NCI-H1105 treated with DMSO at 0.1 percent for 48 hours (cell line): ENCODE data around the gene MFNG.

Experiments
- DNase-seq: peaks from one replicate; lab custom pipeline; 2025; lab: John Stamatoyannopoulos, UW

MFNG gene

DNA sequence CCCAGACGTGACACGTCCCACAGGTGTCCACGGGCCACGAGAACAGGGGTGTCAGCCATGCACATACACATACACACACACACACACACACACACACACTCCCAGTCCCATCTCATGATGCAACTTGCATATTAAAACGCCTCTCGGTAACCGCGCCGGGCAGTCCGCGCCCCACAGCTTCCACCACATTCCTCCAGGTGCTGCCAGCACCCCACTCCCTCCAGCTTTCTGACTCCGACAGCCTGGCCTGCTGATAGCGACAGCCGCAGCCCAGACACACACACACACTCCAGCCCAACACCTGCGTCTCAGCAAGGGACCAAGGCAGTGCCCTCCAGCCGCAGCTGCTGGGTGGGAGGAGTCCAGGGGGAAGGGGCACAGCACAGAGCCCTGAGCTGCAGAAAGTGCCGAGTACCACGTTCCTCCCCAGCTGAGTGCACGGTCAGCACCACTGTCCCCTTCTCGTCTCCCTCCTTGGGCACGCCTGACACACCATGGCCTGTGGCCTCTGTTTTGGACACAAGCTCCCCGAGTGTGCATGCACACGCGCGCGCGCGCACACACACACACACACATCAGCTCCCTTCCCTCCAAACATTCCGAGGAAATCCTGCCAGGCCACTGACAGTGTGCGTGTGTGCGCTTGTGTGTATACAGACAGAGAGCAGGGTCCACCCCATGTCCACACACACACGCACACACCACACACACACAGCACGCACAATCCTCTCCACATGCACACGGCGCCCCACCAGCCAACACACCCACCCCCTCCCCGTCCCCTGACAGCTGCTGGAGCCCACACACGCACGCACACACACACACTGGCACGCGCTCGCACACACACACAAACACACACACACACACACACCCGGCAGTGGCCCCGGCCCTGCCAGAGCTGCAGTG, 60.1 kb downstream of the MFNG start:
- DNase-seq: peak; percentile 65

DNA sequence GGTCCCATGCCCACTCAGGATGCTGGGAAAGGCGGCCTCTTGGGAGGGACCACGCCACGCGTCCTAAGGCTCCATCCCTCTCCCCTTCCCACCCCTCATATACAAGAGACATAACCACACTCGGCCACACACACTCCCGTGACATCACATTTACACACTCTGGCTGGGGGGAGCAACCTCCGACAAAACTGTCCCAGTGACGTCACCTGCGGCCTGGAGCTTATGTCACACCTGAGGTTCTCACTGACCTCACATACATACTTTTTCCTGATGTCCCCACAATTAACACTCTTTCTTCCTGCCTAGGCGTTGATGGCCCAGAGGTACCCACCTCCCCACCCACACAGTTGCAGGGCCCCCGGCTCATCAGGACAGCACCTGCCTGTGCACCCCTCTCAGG, 60.8 kb downstream of the MFNG start:
- DNase-seq: no peak

DNA sequence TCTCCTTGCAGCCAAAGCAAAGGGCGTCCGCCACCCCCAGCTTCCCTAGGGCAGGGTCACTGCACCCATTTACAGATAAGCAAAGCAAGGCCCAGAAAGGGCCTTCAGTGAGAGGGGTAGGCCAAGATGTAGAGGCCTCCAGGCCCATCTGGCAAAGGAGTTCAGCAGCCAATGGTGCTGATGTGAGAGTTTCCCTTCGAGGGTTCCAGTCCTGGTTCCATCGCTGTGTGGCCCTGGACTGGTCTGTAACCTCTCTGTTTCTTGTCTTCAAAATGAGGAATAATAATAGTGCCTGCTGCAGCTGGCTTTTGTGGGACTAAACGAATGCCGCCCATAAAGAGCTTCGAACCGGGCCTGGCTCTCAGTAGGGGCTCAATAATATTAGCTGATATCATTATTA, 62.9 kb downstream of the MFNG start:
- no peak for DNase-seq

DNA sequence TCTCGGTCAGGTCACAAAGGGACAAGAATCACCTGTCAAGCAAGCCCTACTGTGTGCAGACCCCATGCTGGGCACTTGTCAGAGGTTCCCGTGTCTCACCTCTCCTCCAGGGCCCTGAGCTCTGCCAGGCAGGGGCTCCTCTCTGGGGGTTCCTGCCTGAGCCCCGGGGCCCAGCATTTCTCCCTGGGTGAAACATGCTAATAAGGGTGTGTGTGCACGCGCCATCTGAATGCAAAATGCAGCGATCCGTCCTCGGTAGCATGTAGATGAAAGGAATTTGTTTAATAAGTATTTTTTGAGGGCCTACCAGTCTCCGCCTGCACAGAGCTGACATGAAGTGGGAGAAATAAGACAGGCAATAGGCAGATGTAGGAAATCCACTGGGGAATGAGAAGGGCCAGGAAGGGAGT, 64.7 kb downstream of the MFNG start:
- DNase-seq: no peak

DNA sequence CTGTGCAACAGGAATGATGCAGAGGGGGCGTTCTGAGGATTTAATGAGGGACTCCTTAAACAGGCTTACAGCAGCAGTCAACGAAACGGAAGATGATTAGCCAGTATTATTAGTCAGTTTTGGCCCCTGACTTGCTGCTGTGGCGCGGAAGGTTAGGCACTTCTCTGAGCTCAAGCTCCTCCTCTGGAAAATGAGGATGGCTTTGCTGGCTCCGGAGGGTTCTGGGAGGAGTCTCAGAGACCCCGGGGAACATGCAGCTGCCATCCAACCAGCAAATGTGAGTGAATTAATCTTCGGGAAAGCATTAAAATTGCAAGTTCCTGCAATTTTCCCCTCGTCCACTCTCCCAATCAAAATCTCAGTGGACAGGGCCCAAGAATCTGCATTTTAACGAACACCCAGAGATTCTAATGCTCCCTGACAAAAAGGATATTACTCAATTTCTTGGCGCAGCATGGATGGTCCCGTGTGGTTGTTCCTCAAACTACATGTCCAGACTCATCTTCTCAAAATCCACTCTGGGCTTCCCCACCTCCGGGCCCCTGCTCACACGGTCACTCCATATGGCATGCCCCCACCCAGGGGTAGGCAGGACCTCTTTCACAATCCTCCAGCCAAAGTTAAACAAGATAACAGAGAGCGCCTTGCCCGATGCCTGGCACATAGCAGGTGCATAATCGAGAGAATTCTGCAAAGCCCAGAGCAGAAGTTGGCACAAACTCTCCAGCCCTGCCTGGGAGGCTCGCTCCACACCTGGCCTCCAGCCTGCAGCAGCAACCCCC, 65.3 kb downstream of the MFNG start:
- DNase-seq: no peak

DNA sequence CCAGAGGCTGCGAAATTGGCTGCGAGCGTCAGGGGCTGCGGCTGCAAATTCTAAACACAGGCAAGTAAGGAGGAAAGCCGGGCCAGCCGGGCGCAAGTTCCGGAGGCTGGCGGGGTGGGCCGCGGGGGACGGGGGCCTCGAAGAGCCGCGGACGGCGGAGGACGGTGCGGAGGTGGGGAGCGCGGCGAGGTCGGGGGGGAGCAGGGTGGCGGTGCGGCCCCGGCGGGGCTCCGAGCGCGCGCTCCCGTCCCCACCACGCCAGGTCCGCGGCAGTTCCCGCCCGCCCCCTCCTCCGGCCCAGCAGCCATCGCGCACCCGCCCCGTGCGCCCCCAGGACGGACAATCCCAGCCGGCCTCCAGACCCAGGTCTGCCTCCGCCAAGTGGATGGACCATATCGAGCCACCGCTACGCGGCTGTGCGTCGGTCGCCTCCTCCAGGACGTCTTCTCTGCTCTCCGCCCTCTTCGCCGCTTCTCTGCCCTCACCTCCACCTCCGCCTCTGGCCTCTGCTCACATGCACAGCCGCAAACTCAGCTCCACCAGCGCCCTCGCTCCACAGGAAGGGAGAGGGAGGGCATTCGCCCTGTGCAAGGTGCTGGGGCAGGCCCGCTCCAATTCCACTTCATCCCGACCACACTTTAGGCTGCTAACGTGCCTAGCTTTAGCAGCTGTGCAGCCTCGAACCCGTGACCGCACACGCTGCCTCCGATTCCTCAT, 66.1 kb downstream of the MFNG start:
- DNase-seq: no peak

DNA sequence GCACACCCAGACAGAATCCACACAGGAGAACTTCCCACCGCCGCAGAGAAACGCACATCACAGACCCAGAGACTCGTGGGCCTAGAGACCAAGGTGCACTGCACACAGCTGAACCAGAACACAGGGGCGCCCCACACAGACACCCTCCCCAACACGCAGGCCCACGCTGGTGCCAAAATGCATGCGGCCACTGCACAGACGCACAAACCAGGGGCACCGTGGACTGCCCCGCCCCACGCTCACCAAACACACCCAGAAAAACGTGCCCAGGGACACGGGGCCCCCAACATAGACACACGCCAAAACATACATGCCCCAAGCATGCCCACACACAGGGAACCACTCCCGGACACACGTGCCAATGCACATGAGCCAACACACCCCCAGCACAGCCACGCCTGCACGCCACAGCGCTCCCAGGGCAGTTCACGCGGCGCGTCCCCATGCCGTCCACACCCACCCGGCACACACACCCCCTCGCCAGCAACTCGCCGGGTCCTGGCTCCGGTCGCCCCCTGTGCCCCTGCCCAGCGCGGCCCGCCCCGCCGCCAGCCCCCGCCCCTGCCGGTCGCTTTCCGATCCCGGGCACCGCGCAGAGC, 66.7 kb downstream of the MFNG start:
- DNase-seq: no peak
